ENCODE measurements around the gene CEMIP2. TPM values are rescaled to one million over a fixed set of nuclear protein-coding genes. Genes with fewer than 3 reads are reported as not detected.

CEMIP2 gene
- total and polyA plus RNA-seq, 10 of the 15 experiments (the other 5 are each of a cell fraction or from before 2014, with no cell fraction given): 0.50 to 19.2 (median 1.2) TPM

- TF ChIP-seq, protein P1, sequence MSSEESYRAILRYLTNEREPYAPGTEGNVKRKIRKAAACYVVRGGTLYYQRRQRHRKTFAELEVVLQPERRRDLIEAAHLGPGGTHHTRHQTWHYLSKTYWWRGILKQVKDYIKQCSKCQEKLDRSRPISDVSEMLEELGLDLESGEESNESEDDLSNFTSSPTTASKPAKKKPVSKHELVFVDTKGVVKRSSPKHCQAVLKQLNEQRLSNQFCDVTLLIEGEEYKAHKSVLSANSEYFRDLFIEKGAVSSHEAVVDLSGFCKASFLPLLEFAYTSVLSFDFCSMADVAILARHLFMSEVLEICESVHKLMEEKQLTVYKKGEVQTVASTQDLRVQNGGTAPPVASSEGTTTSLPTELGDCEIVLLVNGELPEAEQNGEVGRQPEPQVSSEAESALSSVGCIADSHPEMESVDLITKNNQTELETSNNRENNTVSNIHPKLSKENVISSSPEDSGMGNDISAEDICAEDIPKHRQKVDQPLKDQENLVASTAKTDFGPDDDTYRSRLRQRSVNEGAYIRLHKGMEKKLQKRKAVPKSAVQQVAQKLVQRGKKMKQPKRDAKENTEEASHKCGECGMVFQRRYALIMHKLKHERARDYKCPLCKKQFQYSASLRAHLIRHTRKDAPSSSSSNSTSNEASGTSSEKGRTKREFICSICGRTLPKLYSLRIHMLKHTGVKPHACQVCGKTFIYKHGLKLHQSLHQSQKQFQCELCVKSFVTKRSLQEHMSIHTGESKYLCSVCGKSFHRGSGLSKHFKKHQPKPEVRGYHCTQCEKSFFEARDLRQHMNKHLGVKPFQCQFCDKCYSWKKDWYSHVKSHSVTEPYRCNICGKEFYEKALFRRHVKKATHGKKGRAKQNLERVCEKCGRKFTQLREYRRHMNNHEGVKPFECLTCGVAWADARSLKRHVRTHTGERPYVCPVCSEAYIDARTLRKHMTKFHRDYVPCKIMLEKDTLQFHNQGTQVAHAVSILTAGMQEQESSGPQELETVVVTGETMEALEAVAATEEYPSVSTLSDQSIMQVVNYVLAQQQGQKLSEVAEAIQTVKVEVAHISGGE (CRISPR knock-in tag; IDR thresholded peaks at IDR 0.05): no peak
- TF ChIP-seq, protein P2, sequence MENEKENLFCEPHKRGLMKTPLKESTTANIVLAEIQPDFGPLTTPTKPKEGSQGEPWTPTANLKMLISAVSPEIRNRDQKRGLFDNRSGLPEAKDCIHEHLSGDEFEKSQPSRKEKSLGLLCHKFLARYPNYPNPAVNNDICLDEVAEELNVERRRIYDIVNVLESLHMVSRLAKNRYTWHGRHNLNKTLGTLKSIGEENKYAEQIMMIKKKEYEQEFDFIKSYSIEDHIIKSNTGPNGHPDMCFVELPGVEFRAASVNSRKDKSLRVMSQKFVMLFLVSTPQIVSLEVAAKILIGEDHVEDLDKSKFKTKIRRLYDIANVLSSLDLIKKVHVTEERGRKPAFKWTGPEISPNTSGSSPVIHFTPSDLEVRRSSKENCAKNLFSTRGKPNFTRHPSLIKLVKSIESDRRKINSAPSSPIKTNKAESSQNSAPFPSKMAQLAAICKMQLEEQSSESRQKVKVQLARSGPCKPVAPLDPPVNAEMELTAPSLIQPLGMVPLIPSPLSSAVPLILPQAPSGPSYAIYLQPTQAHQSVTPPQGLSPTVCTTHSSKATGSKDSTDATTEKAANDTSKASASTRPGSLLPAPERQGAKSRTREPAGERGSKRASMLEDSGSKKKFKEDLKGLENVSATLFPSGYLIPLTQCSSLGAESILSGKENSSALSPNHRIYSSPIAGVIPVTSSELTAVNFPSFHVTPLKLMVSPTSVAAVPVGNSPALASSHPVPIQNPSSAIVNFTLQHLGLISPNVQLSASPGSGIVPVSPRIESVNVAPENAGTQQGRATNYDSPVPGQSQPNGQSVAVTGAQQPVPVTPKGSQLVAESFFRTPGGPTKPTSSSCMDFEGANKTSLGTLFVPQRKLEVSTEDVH (IDR thresholded peaks at IDR 0.05; ENCODE audit: low read depth, partially characterized antibody): no peak
- TF ChIP-seq BCL3 (IDR thresholded peaks at IDR 0.05; ENCODE audit: borderline replicate concordance, insufficient read depth, low read depth, low read length, poor library complexity, severe bottlenecking) (no peak), EGR1 (IDR thresholded peaks at IDR 0.05; ENCODE audit: borderline replicate concordance in 1 of 2, low read depth in 2 of 2, low read length in 2 of 2) (no peak)
Observed at GRCh38 chr9:71704796-71705195, 63.5 kb downstream of the CEMIP2 start (continued).

All from GM12878 (cell line).